Natural killer cell (primary cell): ENCODE data around the gene DLGAP4. TPM values are rescaled to one million over a fixed set of nuclear protein-coding genes. Genes with fewer than 3 reads are reported as not detected.

ENCODE experiments used
- ATAC-seq, 3 donors: fragments of 150-1000 bp in 2 of 3; fragments of 200-7000 bp in 1 of 3; cut with Tn5 transposase; 1 replicate in 1 of 3; 2 replicates in 2 of 3; pipeline ENCODE4 v1.10.0; 2021; ENCODE audit warnings: mild to moderate bottlenecking in 2 of 3, moderate library complexity in 2 of 3
- DNase-seq, 2 donors: peaks; one replicate each; pipeline versions ENCODE4 v3.0.0 to v3.0.0-alpha.2; 2013 to 2021; ENCODE audit warnings: mixed read lengths in 1 of 2
- H3K27ac ChIP-seq: one replicate; pipeline ENCODE4 v1.5.1; 2013; ENCODE audit warnings: mild to moderate bottlenecking, low read length
- H3K27me3 ChIP-seq: one replicate; pipeline ENCODE4 v1.6.1; 2013; ENCODE audit warnings: low read length; ENCODE audit not compliant: control insufficient read depth, insufficient read depth
- H3K36me3 ChIP-seq: one replicate; pipeline ENCODE4 v1.6.1; 2013; ENCODE audit warnings: low read length; ENCODE audit not compliant: control insufficient read depth, insufficient read depth
- H3K4me1 ChIP-seq: one replicate; pipeline ENCODE4 v1.6.1; 2013; ENCODE audit warnings: low read length; ENCODE audit not compliant: control insufficient read depth, insufficient read depth
- H3K4me3 ChIP-seq: one replicate; pipeline ENCODE4 v1.5.1; 2013; ENCODE audit warnings: low read length
- H3K9me3 ChIP-seq: one replicate; pipeline ENCODE4 v1.6.1; 2013; ENCODE audit warnings: low read length; ENCODE audit not compliant: control insufficient read depth, insufficient read depth
- H3K27ac Mint-ChIP-seq, 2 donors: one replicate each; pipeline ENCODE4 v1.8.0; 2022; ENCODE audit warnings: mild to moderate bottlenecking in 2 of 2, mixed read lengths in 2 of 2, moderate library complexity in 1 of 2
- H3K27me3 Mint-ChIP-seq, 2 donors: one replicate each; pipeline ENCODE4 v1.8.0; 2022; ENCODE audit warnings: low read depth in 2 of 2, mixed read lengths in 2 of 2
- H3K36me3 Mint-ChIP-seq: one replicate; pipeline ENCODE4 v1.8.0; 2022; ENCODE audit warnings: mixed read lengths
- H3K4me1 Mint-ChIP-seq, 2 donors: one replicate each; pipeline ENCODE4 v1.8.0; 2022; ENCODE audit warnings: mixed read lengths in 2 of 2
- H3K4me3 Mint-ChIP-seq: one replicate; pipeline ENCODE4 v1.8.0; 2022; ENCODE audit warnings: mild to moderate bottlenecking, moderate library complexity, mixed read lengths
- H3K9me3 Mint-ChIP-seq, 2 donors: one replicate each; pipeline ENCODE4 v1.8.0; 2022; ENCODE audit warnings: mixed read lengths in 2 of 2
- WGBS: methylation state at CpG from one replicate; pipeline ENCODE4 v1.1.7; 2013; ENCODE audit warnings: missing lambda C conversion rate; ENCODE audit not compliant: insufficient coverage; 5-methylcytosine and 5-hydroxymethylcytosine counted together
- intact Hi-C: fragments of 100-400 bp; cut with micrococcal nuclease; formaldehyde crosslinking; loops from one replicate; pipeline ENCODE4 v1.14.2; 2022
- total RNA-seq, 4 donors: library from RNA; stranded (reverse); fragments of 120-200 nt in 1 of 4; gene quantifications; one replicate each; pipeline versions ENCODE4 v1.2.3 to v1.2.4, GENCODE V29; 2013 to 2022
- TF ChIP-seq, protein P1 (sequence below): fragments of 200-600 bp; IDR thresholded peaks from one replicate; pipeline ENCODE4 v1.8.0; 2022; ENCODE audit warnings: antibody characterized with exemption

The DLGAP4 gene
- total RNA-seq, 3 donors from 2014 or later (not counting 1 experiment from before 2014, with no cell fraction given), result 47.9 to 51.6 (median 51.2) TPM

DNA sequence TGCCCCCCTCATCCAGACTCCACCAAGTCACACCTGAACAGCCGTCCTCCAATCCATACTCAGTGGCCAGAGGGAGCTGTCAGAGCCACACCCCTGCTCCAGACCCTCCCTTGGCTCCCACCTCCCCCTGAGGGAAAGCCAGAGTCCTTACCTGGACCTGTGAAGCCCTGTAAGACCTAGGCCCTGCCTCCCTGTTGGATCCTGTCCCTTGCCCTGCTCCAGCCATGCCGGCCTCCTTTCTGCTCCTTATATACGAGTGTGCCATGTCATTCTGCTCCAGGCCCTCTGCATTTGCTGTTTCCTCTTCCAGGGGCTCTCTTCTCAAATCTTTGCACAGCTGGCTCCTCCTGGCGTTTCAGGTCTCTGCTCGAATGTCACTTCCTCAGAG, 134.9 kb downstream of the DLGAP4 start:
- Histone ChIP-seq H3K27ac (no peak overlapping the region), H3K27me3 (peaks cover 2% of the 10 kb centered on the region), H3K4me3 (no peak overlapping the region), H3K4me1 (peaks cover 9% of the 10 kb centered on the region), H3K9me3 (no peaks in the 10 kb centered on the region), H3K36me3 (no peaks in the 10 kb centered on the region)
- ATAC-seq (no peak), DNase-seq (no peak)
- peaks cover 4 to 6% of the 10 kb centered on the region in 2 donors for H3K4me1 Mint-ChIP-seq
- H3K27ac Mint-ChIP-seq, result no peak overlapping the region
- no peaks in the 10 kb centered on the region for H3K9me3 Mint-ChIP-seq
- intact Hi-C loops, result no loop called here
- H3K36me3 Mint-ChIP-seq, result no peaks in the 10 kb centered on the region
- peaks cover 0 to 3% of the 10 kb centered on the region in 2 donors for H3K27me3 Mint-ChIP-seq
- H3K4me3 Mint-ChIP-seq, result no peak overlapping the region
- WGBS, result 36% methylated on average over 5 of the region's 5 CpGs
- TF ChIP-seq, protein P1, sequence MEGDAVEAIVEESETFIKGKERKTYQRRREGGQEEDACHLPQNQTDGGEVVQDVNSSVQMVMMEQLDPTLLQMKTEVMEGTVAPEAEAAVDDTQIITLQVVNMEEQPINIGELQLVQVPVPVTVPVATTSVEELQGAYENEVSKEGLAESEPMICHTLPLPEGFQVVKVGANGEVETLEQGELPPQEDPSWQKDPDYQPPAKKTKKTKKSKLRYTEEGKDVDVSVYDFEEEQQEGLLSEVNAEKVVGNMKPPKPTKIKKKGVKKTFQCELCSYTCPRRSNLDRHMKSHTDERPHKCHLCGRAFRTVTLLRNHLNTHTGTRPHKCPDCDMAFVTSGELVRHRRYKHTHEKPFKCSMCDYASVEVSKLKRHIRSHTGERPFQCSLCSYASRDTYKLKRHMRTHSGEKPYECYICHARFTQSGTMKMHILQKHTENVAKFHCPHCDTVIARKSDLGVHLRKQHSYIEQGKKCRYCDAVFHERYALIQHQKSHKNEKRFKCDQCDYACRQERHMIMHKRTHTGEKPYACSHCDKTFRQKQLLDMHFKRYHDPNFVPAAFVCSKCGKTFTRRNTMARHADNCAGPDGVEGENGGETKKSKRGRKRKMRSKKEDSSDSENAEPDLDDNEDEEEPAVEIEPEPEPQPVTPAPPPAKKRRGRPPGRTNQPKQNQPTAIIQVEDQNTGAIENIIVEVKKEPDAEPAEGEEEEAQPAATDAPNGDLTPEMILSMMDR, result no peak

DNA sequence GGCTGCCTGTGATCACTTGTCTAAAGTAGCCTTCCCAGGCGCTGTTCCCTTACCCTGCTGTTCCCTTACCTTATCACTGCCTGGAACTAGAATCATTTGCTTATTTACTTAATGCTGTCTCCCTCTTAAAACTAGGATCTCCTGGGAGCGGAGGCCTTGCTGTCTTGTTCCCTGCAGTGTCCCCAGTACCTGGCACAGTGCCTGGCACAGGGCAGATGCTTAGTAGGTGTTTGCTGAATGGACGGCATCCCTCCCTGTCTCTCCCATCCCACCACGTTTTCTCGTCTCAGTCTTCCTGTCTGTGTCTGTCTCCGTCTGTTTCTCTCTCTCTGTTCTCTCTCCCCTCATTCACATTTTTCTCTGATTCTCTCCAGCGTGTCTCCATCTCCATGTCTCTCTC, 135.3 kb downstream of the DLGAP4 start:
- DNase-seq, result no peak
- no peak for ATAC-seq
- H3K9me3 Mint-ChIP-seq, result no peaks in the 10 kb centered on the region
- intact Hi-C loops, result no loop called here
- no peak overlapping the region for H3K4me3 Mint-ChIP-seq
- H3K9me3 ChIP-seq, result no peaks in the 10 kb centered on the region
- no peak overlapping the region for H3K27ac Mint-ChIP-seq
- H3K4me3 ChIP-seq, result no peak overlapping the region
- H3K27ac ChIP-seq, result no peak overlapping the region
- H3K36me3 Mint-ChIP-seq, result no peaks in the 10 kb centered on the region
- 80% methylated on average over 7 of the region's 7 CpGs for WGBS
- TF ChIP-seq, protein P1, result no peak
- peaks cover 5% of the 10 kb centered on the region for H3K4me1 ChIP-seq
- H3K27me3 Mint-ChIP-seq, result peaks cover 0 to 3% of the 10 kb centered on the region in 2 donors
- peaks cover 4 to 6% of the 10 kb centered on the region in 2 donors for H3K4me1 Mint-ChIP-seq
- H3K27me3 ChIP-seq, result peaks cover 2% of the 10 kb centered on the region
- no peaks in the 10 kb centered on the region for H3K36me3 ChIP-seq

- no peak for ATAC-seq
- no peaks in the 10 kb centered on the region for H3K36me3 ChIP-seq
- no peak overlapping the region for H3K27ac ChIP-seq
- Mint-ChIP-seq H3K36me3 (no peaks in the 10 kb centered on the region), H3K9me3 (no peaks in the 10 kb centered on the region), H3K27ac (no peak overlapping the region), H3K4me3 (no peak overlapping the region), H3K27me3 (peaks cover 0 to 3% of the 10 kb centered on the region in 2 donors), H3K4me1 (no peaks in the 10 kb centered on the region)
- no peak for DNase-seq
- WGBS, result no CpG with 5 or more reads among the region's 1 CpG
- no peak overlapping the region for H3K4me3 ChIP-seq
- H3K9me3 ChIP-seq, result no peaks in the 10 kb centered on the region
- H3K4me1 ChIP-seq, result no peaks in the 10 kb centered on the region
- TF ChIP-seq, protein P1, result no peak
- H3K27me3 ChIP-seq, result no peaks in the 10 kb centered on the region
- intact Hi-C loops, result no loop called here
These were observed 139.7 kb downstream of the DLGAP4 start for GRCh38 chr20:36445847-36446246.

- Mint-ChIP-seq H3K27me3 (peaks cover 0 to 3% of the 10 kb centered on the region in 2 donors), H3K36me3 (no peaks in the 10 kb centered on the region), H3K9me3 (no peaks in the 10 kb centered on the region), H3K4me1 (no peaks in the 10 kb centered on the region), H3K4me3 (no peak overlapping the region), H3K27ac (no peak overlapping the region)
- H3K9me3 ChIP-seq, result no peaks in the 10 kb centered on the region
- TF ChIP-seq, protein P1, result no peak
- no peak overlapping the region for H3K27ac ChIP-seq
- H3K4me3 ChIP-seq, result no peak overlapping the region
- no peak for DNase-seq
- no peaks in the 10 kb centered on the region for H3K27me3 ChIP-seq
- WGBS, result 95% methylated on average over 17 of the region's 17 CpGs
- intact Hi-C loops, result no loop called here
- H3K4me1 ChIP-seq, result no peaks in the 10 kb centered on the region
- H3K36me3 ChIP-seq, result no peaks in the 10 kb centered on the region
- no peak for ATAC-seq
These were observed 140.4 kb downstream of the DLGAP4 start for GRCh38 chr20:36446557-36446956.
